ENCODE measurements around the gene ABCB1.
"Not testable (repeated sequence)": the region's sequence is repeated elsewhere in the genome, so short reads cannot be mapped to it uniquely, and the experiment has no call there.

The ABCB1 gene

DNA sequence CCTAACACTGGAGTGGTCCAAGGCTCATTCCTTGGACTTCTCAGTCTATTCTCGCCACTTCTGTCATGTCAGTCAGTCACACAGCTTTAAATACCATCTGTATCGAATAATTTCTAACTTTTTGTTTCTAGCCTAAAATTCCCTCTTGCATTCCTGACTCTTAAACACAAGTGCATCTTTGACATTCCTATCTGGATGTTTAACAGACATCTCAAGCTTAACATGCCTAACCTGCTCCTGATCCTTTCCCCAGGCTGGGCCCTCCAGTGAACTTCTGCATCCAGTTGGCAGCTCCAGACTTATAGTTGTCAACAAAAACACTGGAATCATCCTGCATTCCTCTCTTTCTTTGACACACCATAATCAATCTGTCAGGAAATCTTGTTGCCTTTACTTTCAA, 120.7 kb downstream of the ABCB1 start:
- Mint-ChIP-seq H3K27me3 (peaks cover 45% of the 10 kb centered on the region), H3K4me3 (no peak overlapping the region), H3K9me3 (no peaks in the 10 kb centered on the region), H3K27ac (no peak overlapping the region), H3K4me1 (ENCODE audit: low read depth) (peaks cover 3% of the 10 kb centered on the region), H3K36me3 (ENCODE audit: low read depth) (no peaks in the 10 kb centered on the region)
- no peak for DNase-seq

DNA sequence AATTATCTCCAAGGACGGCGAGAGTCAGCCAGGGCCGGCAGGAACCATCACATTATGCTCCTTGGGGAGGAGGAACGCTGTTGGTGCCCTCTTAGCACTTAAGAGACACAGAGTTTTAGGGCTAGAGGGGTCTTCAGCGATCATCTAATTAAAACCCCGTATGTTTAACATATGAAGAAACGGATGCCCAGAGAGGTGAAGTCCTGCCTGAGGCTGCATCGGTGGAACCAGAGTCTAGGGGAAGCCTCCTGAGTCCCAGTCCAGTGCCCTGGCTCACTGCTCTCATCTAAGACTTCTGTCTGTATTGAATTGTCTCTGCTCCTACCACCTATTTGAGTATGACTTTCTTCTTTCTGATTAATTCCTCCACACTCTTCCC, 124.5 kb downstream of the ABCB1 start:
- no peaks in the 10 kb centered on the region for H3K9me3 Mint-ChIP-seq
- no peak for DNase-seq
- H3K27ac Mint-ChIP-seq = no peak overlapping the region
- no peaks in the 10 kb centered on the region for H3K36me3 Mint-ChIP-seq (ENCODE audit: low read depth)
- H3K4me1 Mint-ChIP-seq (ENCODE audit: low read depth) = peaks cover 11% of the 10 kb centered on the region
- peaks cover 48% of the 10 kb centered on the region for H3K27me3 Mint-ChIP-seq
- no peak overlapping the region for H3K4me3 Mint-ChIP-seq

DNA sequence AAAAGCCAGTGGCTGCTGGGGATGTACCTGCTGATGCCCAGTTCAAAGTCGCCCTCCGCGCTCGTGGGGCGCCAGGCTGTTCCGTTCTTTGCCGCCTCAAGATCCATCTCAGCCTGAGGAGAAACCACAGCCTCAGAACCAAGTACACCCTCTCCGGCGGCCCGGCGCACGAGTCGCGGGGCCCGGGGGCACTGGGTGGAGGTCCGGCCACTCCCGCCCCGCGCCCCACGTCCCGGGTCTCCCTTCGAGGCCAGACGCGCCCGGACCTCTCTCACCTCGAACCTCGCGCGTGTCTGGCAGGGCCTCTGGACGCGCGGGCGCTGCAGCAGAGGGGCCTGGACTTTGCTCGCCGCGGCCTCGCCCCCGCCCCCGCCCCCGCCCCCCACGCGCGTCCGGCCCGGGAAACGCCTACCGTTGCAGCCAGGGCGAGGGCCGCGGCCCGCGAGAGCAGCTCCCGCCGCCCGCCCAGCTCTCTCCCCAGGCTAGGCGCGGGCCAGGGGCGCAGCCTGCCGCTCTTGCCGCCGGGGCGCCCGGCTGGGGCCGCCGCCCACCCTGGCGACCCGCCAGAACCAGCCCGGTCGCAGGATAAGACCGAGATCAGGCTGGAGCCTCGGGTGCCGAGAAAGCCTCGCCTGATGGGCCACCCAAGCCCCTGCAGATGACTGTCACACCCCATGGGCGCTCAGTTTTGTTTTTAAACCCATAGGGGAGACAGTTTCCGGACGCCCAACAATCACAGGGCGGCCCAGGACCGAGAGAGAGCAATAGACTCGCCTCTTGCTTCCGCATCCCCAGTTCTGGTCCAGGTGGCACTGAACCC, 125.1 kb downstream of the ABCB1 start, which contains the start of gene ABCB4:
Gene ABCB4, minus strand, starts transcription at position 322 of the 820 bp plus-strand sequence. Its CDS starts 215 bp downstream, at position 107.
- H3K9me3 Mint-ChIP-seq = no peaks in the 10 kb centered on the region
- peak within 1 kb of the TSS; percentile 16 for H3K4me3 Mint-ChIP-seq
- no peak within 1 kb of the TSS for H3K27ac Mint-ChIP-seq
- H3K4me1 Mint-ChIP-seq (ENCODE audit: low read depth) = peaks cover 11% of the 10 kb centered on the region
- DNase-seq = peak; percentile 29
- H3K36me3 Mint-ChIP-seq (ENCODE audit: low read depth) = no peaks in the 10 kb centered on the region
- peaks cover 48% of the 10 kb centered on the region for H3K27me3 Mint-ChIP-seq

DNA sequence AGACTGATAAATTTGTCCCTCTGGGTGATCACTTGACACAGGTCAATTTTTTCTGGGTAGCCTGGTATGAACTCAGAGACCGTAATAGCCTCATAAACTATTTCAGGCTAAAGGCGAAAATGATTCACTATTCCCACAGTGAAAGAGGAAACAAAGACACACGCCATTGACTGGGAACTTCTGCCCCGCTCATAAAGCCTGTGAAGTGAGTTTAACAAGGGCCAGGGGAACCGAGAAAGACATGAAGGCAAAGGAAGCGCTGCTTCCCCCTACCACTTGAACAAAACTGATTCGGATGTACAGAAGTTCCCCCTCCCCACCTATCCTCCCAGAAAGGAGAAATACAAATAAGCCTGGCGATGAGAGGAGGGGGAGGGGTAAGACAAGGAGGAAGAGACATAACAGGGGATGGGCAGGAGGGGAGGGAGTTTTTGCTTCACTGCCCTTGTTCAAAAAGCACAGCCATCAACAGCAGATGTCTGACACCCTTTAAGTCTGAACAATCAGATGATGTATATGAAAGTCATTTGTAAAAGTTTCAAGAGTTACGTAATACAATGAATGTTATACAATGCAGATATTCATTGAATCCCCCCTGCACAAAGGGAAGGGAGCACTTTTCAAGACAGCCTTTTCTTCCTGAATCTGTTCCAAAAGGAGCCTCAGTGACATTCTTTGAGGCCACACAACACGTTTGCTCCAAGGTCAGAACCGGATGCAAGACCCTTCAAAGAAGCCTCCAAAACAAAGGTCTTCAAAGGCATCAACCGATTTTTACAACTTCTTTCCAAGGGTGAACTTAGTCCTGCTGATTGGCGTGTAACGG, 125.9 kb downstream of the ABCB1 start:
- peaks cover 48% of the 10 kb centered on the region for H3K27me3 Mint-ChIP-seq
- H3K9me3 Mint-ChIP-seq = no peaks in the 10 kb centered on the region
- no peak overlapping the region for H3K27ac Mint-ChIP-seq
- H3K4me3 Mint-ChIP-seq = peak overlapping the region; percentile 16
- no peak for DNase-seq
- no peaks in the 10 kb centered on the region for H3K36me3 Mint-ChIP-seq (ENCODE audit: low read depth)
- H3K4me1 Mint-ChIP-seq (ENCODE audit: low read depth) = peaks cover 11% of the 10 kb centered on the region

DNA sequence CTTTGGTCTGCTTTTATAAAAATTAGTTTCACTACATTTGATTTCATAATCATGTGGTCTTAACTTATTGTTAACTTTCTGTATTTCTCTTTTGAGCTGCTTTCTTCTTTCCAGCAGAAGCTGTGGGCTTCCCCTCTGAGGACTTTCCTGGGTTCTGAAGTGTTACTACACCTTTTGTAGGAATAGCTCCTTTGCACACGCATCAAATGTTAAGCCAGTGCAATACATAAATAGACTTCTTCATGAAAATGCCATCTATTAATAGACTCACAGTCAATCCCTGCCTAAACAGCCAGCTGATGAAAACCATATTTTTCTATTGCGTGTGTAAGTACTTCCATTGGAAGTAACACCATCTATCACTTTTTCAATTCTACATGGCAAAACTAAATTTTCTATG, 126.7 kb downstream of the ABCB1 start:
- H3K27me3 Mint-ChIP-seq = peaks cover 48% of the 10 kb centered on the region
- no peak overlapping the region for H3K4me3 Mint-ChIP-seq
- no peaks in the 10 kb centered on the region for H3K36me3 Mint-ChIP-seq (ENCODE audit: low read depth)
- no peaks in the 10 kb centered on the region for H3K9me3 Mint-ChIP-seq
- DNase-seq = no peak
- H3K27ac Mint-ChIP-seq = no peak overlapping the region
- peaks cover 11% of the 10 kb centered on the region for H3K4me1 Mint-ChIP-seq (ENCODE audit: low read depth)

DNA sequence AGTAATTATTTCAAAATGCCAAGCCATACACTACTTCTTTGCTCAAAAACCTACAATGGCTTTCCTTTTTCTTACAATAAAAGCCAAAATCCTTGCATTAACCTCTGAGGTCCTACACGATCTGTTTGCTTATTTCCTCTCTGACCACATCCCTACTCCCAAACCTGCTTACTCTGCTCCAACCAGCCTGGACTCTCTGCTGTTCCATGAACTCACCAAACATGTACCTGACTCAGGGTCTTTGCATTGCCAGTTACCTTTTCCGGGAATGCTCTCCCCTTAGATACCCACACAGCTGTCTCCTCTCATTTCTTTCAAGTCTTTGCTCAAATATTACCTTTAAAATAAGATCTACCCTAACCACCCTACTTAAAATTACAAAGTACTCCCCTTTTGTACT, 127.5 kb downstream of the ABCB1 start:
- no peaks in the 10 kb centered on the region for H3K36me3 Mint-ChIP-seq (ENCODE audit: low read depth)
- no peaks in the 10 kb centered on the region for H3K9me3 Mint-ChIP-seq
- peaks cover 11% of the 10 kb centered on the region for H3K4me1 Mint-ChIP-seq (ENCODE audit: low read depth)
- H3K27ac Mint-ChIP-seq = no peak overlapping the region
- no peak overlapping the region for H3K4me3 Mint-ChIP-seq
- no peak for DNase-seq
- peaks cover 48% of the 10 kb centered on the region for H3K27me3 Mint-ChIP-seq

DNA sequence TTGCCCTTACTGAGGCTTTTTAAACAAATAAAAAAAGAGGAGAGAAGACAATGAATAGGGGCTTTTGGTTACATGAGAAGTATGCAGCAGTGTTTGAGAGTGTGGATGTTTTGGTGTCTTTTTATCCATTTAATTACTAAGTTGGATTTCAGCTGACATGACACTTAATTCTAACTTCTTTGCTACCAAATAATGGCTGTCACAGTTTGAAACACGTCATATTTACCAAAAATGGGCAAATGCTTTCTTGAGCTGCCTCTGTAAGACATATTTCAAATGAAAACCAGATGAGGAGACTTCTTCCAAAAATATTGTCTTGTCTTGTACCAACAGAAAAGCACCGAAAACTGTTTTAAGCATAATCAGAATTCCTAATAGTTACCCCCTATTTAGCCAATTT, 129.2 kb downstream of the ABCB1 start:
- H3K9me3 Mint-ChIP-seq = no peaks in the 10 kb centered on the region
- H3K27ac Mint-ChIP-seq = no peak overlapping the region
- H3K4me1 Mint-ChIP-seq (ENCODE audit: low read depth) = peaks cover 11% of the 10 kb centered on the region
- no peaks in the 10 kb centered on the region for H3K36me3 Mint-ChIP-seq (ENCODE audit: low read depth)
- DNase-seq = no peak
- no peak overlapping the region for H3K4me3 Mint-ChIP-seq
- H3K27me3 Mint-ChIP-seq = peaks cover 47% of the 10 kb centered on the region

DNA sequence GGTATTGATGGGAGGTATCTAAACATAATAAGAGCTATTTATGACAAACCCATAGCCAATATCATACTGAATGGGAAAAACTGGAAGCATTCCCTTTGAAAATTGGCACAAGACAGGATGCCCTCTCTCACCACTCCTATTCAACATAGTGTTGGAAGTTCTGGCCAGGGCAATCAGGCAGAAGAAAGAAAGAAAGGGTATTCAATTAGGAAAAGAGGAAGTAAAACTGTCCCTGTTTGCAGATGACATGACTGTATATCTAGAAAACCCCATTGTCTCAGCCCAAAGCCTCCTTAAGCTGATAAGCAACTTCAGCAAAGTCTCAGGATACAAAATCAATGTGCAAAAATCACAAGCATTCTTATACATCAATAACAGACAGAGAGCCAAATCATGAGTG, 131.5 kb downstream of the ABCB1 start:
- H3K4me1 Mint-ChIP-seq (ENCODE audit: low read depth); H3K9me3 Mint-ChIP-seq; DNase-seq; H3K27ac Mint-ChIP-seq; H3K4me3 Mint-ChIP-seq; H3K36me3 Mint-ChIP-seq (ENCODE audit: low read depth): not testable (repeated sequence)
- H3K27me3 Mint-ChIP-seq = peaks cover 40% of the 10 kb centered on the region

DNA sequence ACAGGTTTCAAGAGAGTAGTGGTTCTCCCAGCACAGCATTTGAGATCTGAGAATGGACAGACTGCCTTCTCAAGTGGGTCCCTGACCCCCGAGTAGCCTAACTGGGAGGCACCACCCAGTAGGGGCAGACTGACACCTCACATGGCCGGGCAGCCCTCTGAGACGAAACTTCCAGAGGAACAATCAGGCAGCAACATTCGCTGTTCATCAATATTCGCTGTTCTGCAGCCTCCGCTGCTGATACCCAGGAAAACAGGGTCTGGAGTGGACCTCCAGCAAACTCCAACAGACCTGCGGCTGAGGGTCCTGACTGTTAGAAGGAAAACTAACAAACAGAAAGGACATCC, 135.2 kb downstream of the ABCB1 start:
- not testable (repeated sequence) for H3K4me1 Mint-ChIP-seq (ENCODE audit: low read depth); DNase-seq; H3K36me3 Mint-ChIP-seq (ENCODE audit: low read depth); H3K4me3 Mint-ChIP-seq; H3K27ac Mint-ChIP-seq; H3K9me3 Mint-ChIP-seq
- peaks cover 30% of the 10 kb centered on the region for H3K27me3 Mint-ChIP-seq

DNA sequence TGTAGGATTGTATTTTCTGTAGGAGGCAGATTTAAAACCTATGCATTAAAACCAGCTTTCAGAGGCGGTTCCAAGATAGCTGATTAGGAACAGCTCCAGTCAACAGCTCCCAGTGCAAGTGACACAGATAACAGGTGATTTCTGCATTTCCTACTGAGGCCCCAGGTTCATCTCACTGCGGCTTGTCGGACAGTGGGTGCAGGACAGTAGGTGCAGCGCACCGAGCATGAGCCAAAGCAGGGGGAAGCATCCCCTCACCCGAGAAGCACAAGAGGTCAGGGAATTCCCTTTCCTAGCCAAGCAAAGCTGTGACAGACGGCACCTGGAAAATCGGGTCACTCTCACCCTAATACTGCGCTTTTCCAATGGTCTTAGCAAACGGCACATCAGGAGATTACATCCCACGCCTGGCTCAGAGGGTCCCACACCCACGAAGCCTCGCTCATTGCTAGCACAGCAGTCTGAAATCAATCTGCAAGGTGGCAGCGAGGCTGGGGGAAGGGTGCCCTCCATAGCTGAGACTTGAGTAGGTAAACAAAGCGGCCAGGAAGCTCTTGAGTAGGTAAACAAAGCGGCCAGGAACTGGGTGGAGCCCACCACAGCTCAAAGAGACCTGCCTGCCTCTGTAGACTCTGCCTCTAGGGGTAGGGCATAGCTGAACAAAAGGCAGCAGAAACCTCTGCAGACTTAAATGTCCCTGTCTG, 135.7 kb downstream of the ABCB1 start:
- H3K27ac Mint-ChIP-seq; H3K4me3 Mint-ChIP-seq; H3K36me3 Mint-ChIP-seq (ENCODE audit: low read depth); H3K9me3 Mint-ChIP-seq; DNase-seq; H3K4me1 Mint-ChIP-seq (ENCODE audit: low read depth): not testable (repeated sequence)
- H3K27me3 Mint-ChIP-seq = peaks cover 30% of the 10 kb centered on the region

DNA sequence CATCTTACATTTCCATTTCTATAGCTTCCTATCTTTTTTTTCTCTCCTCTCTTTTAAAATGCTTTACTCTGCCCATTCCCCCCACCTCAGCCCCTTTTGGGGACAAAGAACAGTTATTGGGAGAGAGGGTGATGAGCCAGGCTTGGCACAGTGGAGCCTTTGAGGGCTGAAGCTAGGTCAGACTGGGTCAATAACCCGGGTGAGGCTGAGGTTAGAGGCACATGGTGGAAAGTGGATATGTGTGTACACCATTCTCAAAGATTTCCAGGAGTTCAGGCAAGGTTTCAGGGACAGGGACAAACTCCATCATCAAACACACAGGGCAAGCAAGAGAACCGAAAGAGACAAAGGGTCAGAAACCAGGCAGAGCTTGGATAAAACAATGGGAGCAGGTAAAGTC, 136.7 kb downstream of the ABCB1 start:
- Mint-ChIP-seq H3K27me3 (peaks cover 33% of the 10 kb centered on the region), H3K9me3 (no peaks in the 10 kb centered on the region), H3K27ac (no peak overlapping the region), H3K4me3 (no peak overlapping the region), H3K4me1 (ENCODE audit: low read depth) (no peaks in the 10 kb centered on the region), H3K36me3 (ENCODE audit: low read depth) (no peaks in the 10 kb centered on the region)
- DNase-seq = no peak

DNA sequence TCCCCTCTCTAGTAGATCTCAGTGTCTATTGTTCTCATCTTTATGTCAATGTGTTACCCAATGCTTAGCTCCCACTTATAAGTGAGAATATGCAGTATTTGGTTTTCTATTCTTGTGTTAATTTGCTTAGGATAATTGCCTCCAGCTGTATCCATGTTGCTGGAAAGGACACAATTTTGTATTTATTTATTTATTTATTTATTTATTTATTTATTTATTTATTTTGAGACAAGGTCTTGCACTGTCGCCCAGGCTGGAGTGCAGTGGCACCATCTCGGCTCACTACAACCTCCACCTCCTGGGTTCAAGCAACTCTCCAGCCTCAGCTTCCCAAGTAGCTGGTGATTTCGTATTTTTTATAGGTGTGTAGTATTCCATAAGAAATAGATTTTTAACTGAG, 140.2 kb downstream of the ABCB1 start:
- not testable (repeated sequence) for H3K4me1 Mint-ChIP-seq (ENCODE audit: low read depth); H3K27ac Mint-ChIP-seq; H3K9me3 Mint-ChIP-seq; H3K36me3 Mint-ChIP-seq (ENCODE audit: low read depth); DNase-seq; H3K4me3 Mint-ChIP-seq
- peaks cover 23% of the 10 kb centered on the region for H3K27me3 Mint-ChIP-seq

DNA sequence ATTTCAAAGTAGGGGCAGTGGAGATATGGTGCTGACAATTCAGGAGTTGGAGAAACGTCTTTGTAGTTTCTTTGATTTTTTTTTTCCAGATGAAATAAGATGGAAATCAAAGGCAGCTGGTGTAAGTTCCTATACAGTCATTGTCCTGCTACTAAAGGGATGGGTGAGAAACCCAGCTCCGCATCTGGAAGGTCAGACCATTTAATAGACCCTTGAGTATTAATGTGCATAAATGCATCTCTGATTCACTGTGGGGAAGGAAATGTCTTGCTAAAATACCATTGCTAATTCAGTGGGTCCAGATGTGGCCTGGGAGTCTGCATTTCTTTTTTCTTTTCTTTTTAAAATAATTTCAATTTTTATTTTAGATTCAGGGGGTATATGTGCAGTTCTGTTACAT, 140.7 kb downstream of the ABCB1 start:
- Mint-ChIP-seq H3K4me1 (ENCODE audit: low read depth) (no peaks in the 10 kb centered on the region), H3K27me3 (peaks cover 21% of the 10 kb centered on the region), H3K4me3 (no peak overlapping the region), H3K36me3 (ENCODE audit: low read depth) (no peaks in the 10 kb centered on the region), H3K9me3 (no peaks in the 10 kb centered on the region), H3K27ac (no peak overlapping the region)
- no peak for DNase-seq

DNA sequence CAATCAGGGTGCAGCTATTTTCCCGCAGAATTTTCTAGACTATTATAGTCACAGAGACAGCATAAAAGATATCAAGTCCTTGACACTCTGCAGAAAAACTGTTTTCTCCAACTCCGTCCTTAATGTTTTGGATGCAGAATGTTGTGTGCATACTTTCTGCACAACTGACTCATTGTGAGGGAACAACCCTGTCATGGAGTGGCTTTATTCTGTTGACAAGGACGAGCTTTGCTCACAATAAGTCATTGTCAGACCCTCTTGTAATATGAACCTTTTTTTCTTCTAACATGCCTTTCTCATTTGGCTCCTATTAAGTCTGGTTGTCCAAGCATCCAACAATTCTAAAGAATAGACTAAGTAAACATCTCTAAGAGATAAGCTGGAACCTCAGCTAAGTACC, 142.5 kb downstream of the ABCB1 start:
- DNase-seq = no peak
- Mint-ChIP-seq H3K9me3 (no peaks in the 10 kb centered on the region), H3K27ac (no peak overlapping the region), H3K27me3 (peaks cover 14% of the 10 kb centered on the region), H3K36me3 (ENCODE audit: low read depth) (no peaks in the 10 kb centered on the region), H3K4me3 (no peak overlapping the region), H3K4me1 (ENCODE audit: low read depth) (no peaks in the 10 kb centered on the region)

DNA sequence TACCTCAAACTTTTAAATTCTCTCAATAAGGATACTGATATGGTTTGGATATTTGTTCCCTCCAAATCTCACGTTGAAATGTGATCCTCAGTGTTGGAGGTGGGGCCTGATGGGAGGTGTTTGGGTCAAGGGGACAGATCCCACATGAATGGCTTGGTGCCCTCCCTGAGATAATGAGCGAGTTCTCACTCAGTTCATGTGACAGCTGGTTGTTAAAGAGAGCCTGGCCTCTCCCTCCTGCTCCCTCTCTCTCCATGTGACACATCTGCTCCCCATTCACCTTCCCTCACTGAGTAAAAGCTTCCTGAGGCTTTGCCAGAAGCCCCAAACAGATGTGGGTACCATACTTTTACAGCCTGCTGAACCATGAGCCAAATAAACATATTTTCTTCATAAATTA, 144.4 kb downstream of the ABCB1 start:
- no peak overlapping the region for H3K27ac Mint-ChIP-seq
- H3K4me3 Mint-ChIP-seq = no peak overlapping the region
- H3K27me3 Mint-ChIP-seq = peaks cover 14% of the 10 kb centered on the region
- no peaks in the 10 kb centered on the region for H3K36me3 Mint-ChIP-seq (ENCODE audit: low read depth)
- no peak for DNase-seq
- H3K9me3 Mint-ChIP-seq = no peaks in the 10 kb centered on the region
- no peaks in the 10 kb centered on the region for H3K4me1 Mint-ChIP-seq (ENCODE audit: low read depth)
